Fibroblast of lung (primary cell): Measurements from ENCODE around the gene C15orf39. TPM values are rescaled to one million over a fixed set of nuclear protein-coding genes. Genes with fewer than 3 reads are reported as not detected.

Experiments
- DNase-seq, 2 donors: peaks; one replicate each; pipeline versions ENCODE4 v3.0.0 to v3.0.0-alpha.2; 2010; ENCODE audit warnings: low read depth in 2 of 2
- H2AFZ ChIP-seq: 2 replicates; pipeline ENCODE4 v1.5.1; 2012; ENCODE audit warnings: low read length, control low read depth, inconsistent platforms
- H3K27ac ChIP-seq: 2 replicates; pipeline ENCODE4 v1.5.1; 2011; ENCODE audit warnings: low read length, control low read depth; ENCODE audit not compliant: insufficient read depth
- H3K27me3 ChIP-seq: 2 replicates; pipeline ENCODE4 v1.5.1; 2011; ENCODE audit warnings: mild to moderate bottlenecking, low read length; ENCODE audit not compliant: control insufficient read depth, insufficient read depth
- H3K36me3 ChIP-seq: 2 replicates; pipeline ENCODE4 v1.5.1; 2011; ENCODE audit warnings: low read length; ENCODE audit not compliant: control insufficient read depth, insufficient read depth
- H3K4me1 ChIP-seq: 2 replicates; pipeline ENCODE4 v1.5.1; 2011; ENCODE audit warnings: low read length; ENCODE audit not compliant: control insufficient read depth, insufficient read depth; ENCODE audit errors: extremely low read depth
- H3K4me2 ChIP-seq: 2 replicates; pipeline ENCODE4 v1.5.1; 2011; ENCODE audit warnings: low read length, control low read depth; ENCODE audit not compliant: insufficient read depth; ENCODE audit errors: extremely low read depth
- H3K4me3 ChIP-seq, 4 experiments: fragments of 200-600 bp in 1 of 4; sonication (generic) in 1 of 4; replicated peaks in 1 of 4; 2 replicates each; pipeline ENCODE4 v1.5.1; 2011 to 2016; ENCODE audit warnings: low read length in 4 of 4, low read depth in 3 of 4, mild to moderate bottlenecking in 3 of 4, control low read depth in 2 of 4, inconsistent platforms in 1 of 4, mixed read lengths in 1 of 4; ENCODE audit not compliant: insufficient read depth in 1 of 4; ENCODE audit errors: control extremely low read depth in 1 of 4
- H3K79me2 ChIP-seq: 2 replicates; pipeline ENCODE4 v1.5.1; 2012; ENCODE audit warnings: mild to moderate bottlenecking, low read length, inconsistent platforms; ENCODE audit not compliant: control insufficient read depth, insufficient read depth
- H3K9ac ChIP-seq: 2 replicates; pipeline ENCODE4 v1.5.1; 2011; ENCODE audit warnings: mild to moderate bottlenecking, low read length, control low read depth; ENCODE audit not compliant: insufficient read depth
- H3K9me3 ChIP-seq: 2 replicates; pipeline ENCODE4 v1.5.1; 2012; ENCODE audit warnings: low read depth, low read length; ENCODE audit not compliant: control insufficient read depth, insufficient read depth
- H4K20me1 ChIP-seq: 2 replicates; pipeline ENCODE4 v1.5.1; 2011; ENCODE audit warnings: low read length; ENCODE audit not compliant: control insufficient read depth, insufficient read depth; ENCODE audit errors: extremely low read depth
- CTCF ChIP-seq, 2 donors: IDR thresholded peaks in 1 of 2; conservative IDR thresholded peaks in 1 of 2; 1 replicate in 1 of 2; 2 replicates in 1 of 2; pipeline ENCODE4 v1.5.1; 2011 to 2012; ENCODE audit warnings: low read length in 2 of 2, control low read depth in 1 of 2, inconsistent platforms in 1 of 2, low read depth in 1 of 2, mild to moderate bottlenecking in 1 of 2
- EZH2 ChIP-seq: IDR thresholded peaks from 2 replicates; pipeline ENCODE4 v1.5.1; 2012; ENCODE audit warnings: low read length, control low read depth, mild to moderate bottlenecking; ENCODE audit errors: missing control alignments
- polyA plus RNA-seq, 2 donors: library from polyadenylated mRNA; depleted of rRNA in 1 of 2; stranded (reverse) in 1 of 2; unstranded in 1 of 2; fragments of >200 nt; gene quantifications; 2 replicates each; pipeline ENCODE4 v1.2.1, GENCODE V29; 2011 to 2012; ENCODE audit warnings: missing spikeins in 1 of 2
- total RNA-seq: library from RNA; depleted of rRNA; stranded (reverse); fragments of >200 nt; gene quantifications from 2 replicates; pipeline ENCODE4 v1.2.1, GENCODE V29; 2014

C15orf39 gene
- total and polyA plus RNA-seq, 2 donors (not counting 1 experiment from before 2014, with no cell fraction given): 1.7 to 2.3 TPM

DNA sequence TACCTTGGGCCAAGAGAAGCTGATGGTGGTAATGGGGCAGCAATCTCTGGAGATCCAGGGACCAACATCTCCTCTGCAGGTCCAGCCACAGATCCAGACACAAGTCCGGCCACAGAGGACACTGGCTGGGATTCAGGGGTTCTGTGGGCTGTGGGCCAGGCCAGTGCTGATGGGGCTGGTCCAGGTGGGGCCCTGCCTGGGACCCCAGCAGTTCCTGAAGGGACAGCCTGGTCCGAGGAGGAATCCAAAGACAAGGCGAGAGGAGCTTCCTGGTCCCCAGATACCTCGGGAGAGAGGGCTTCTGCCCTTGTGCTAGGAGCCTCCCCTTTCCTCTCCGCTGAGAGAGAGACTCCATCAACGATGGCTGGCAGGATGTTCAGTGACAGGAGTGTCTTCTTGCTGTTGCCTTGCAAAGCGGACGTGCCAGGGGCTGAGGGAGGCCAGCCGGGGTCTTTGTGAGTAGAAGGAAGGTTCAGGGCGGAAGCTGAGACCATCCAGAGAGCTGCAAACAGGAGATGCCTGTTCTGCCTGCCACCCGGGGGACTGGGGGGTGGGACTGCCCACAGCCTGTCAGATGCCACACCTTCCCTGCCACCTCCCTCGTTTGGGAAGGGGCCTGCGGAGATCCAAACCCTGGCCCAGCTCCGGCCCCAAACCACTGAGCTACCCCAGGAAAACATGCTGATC, 32.0 kb downstream of the C15orf39 start:
- Histone ChIP-seq H2AFZ (no peak overlapping the region), H3K79me2 (no peaks in the 10 kb centered on the region), H3K4me3 (no peak overlapping the region), H3K4me1 (no peaks in the 10 kb centered on the region), H3K27ac (no peak overlapping the region), H3K9me3 (no peaks in the 10 kb centered on the region), H3K9ac (no peak overlapping the region), H3K4me2 (no peak overlapping the region), H4K20me1 (no peaks in the 10 kb centered on the region), H3K27me3 (peaks cover 22% of the 10 kb centered on the region), H3K36me3 (no peaks in the 10 kb centered on the region)
- no peak for TF ChIP-seq EZH2
- no peak for TF ChIP-seq CTCF (conservative IDR thresholded peaks at IDR 0.05 in 1 of 2, IDR thresholded peaks at IDR 0.05 in 1 of 2; ENCODE audit: low read depth in 1 of 2, low read length in 2 of 2)
- no peak for DNase-seq

DNA sequence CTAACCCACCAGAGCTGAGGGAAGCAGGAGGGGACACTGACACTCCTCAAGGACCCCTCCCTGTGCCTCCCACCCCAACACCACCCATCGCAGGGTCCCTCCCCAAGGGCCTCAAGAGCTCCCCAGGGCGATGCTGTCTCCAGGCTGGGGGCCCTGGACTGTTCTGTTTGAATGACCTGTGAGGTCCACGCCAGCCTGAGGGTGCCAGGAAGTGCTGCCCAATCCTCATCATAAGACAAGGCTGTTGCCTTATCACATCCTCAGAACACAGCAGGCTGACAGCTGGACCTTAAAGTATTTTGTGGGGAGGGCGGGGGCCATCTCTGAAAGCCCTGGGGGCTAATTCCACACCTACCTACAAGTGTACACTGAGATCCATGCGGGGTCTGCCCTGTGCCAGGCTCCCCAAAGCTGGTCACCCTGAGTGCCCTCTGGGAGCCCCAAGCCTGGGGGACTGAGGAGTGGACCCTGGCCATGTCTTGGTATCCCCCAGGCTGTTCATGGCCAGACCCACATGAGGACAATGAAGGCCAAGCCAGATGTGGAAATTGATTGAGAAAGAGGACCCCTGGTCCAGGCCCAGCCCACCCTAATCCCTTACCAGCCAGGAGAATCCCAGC, 32.6 kb downstream of the C15orf39 start:
- Histone ChIP-seq H4K20me1 (no peaks in the 10 kb centered on the region), H3K9me3 (no peaks in the 10 kb centered on the region), H3K9ac (no peak overlapping the region), H3K4me1 (no peaks in the 10 kb centered on the region), H3K79me2 (no peaks in the 10 kb centered on the region), H3K4me3 (no peak overlapping the region), H3K27ac (no peak overlapping the region), H2AFZ (no peak overlapping the region), H3K36me3 (no peaks in the 10 kb centered on the region), H3K4me2 (no peak overlapping the region), H3K27me3 (peaks cover 22% of the 10 kb centered on the region)
- TF ChIP-seq EZH2 (no peak), CTCF (conservative IDR thresholded peaks at IDR 0.05 in 1 of 2, IDR thresholded peaks at IDR 0.05 in 1 of 2; ENCODE audit: low read depth in 1 of 2, low read length in 2 of 2) (no peak)
- no peak for DNase-seq

DNA sequence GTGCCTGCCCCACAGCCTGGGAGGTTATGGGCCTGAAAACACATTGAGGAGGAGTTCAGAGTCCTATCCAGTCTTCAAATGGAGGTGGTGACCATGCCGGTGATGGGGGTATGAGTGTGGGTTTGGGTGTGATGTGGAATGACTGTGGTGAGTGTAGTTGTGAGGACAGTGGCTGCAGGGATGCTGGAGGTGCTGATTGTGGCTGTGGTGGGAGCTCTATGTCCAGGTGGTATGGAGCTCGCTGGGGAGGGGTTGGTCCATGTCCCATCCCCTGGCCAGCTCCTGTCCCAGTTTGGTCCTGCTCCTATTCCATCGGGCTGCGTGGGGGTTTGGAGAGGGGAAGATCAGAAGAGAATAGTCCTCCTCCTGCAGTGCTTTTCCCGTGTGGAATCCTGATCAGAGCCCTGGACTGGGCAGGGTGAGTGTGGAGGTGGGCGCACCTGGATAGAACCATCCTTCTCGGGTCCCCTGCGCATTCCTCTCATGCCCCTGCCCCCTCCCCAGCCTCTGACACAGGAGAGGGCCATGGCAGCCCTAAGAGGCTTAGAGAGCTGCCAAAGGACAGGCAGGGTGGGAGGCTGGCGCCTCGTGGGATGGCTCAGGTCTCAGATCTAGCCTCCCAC, 33.5 kb downstream of the C15orf39 start:
- H4K20me1 ChIP-seq: no peaks in the 10 kb centered on the region
- TF ChIP-seq EZH2 (no peak), CTCF (conservative IDR thresholded peaks at IDR 0.05 in 1 of 2, IDR thresholded peaks at IDR 0.05 in 1 of 2; ENCODE audit: low read depth in 1 of 2, low read length in 2 of 2) (no peak)
- no peak overlapping the region for H3K27ac ChIP-seq
- H3K4me1 ChIP-seq: no peaks in the 10 kb centered on the region
- H3K4me2 ChIP-seq: no peak overlapping the region
- no peak for DNase-seq
- H3K9me3 ChIP-seq: no peaks in the 10 kb centered on the region
- no peaks in the 10 kb centered on the region for H3K36me3 ChIP-seq
- no peak overlapping the region for H2AFZ ChIP-seq
- H3K79me2 ChIP-seq: no peaks in the 10 kb centered on the region
- H3K27me3 ChIP-seq: peaks cover 22% of the 10 kb centered on the region
- H3K4me3 ChIP-seq: no peak overlapping the region
- H3K9ac ChIP-seq: no peak overlapping the region
